OCI-LY1 (cell line): Measurements from ENCODE around the gene FAM204A.

Experiments used
- H2AFZ ChIP-seq: fragments of 200-600 bp; sonication (generic), shearing (Covaris generic); 2 replicates; pipeline ENCODE4 v1.6.0; 2014; ENCODE audit warnings: antibody characterized with exemption, mild to moderate bottlenecking, low read length
- H3F3A ChIP-seq: fragments of 200-600 bp; sonication (generic), shearing (Covaris generic); 2 replicates; pipeline ENCODE4 v1.6.0; 2014; ENCODE audit warnings: mild to moderate bottlenecking, antibody characterized with exemption, low read length, moderate library complexity; ENCODE audit not compliant: insufficient read depth
- H3K27ac ChIP-seq: fragments of 200-600 bp; sonication (generic); 2 replicates; pipeline ENCODE4 v1.5.1; 2014; ENCODE audit warnings: low read length, mixed run types, mild to moderate bottlenecking, low read depth; ENCODE audit not compliant: poor library complexity, severe bottlenecking
- H3K27me3 ChIP-seq: fragments of 200-600 bp; sonication (generic); 2 replicates; pipeline ENCODE4 v1.6.0; 2014; ENCODE audit warnings: antibody characterized with exemption, mild to moderate bottlenecking, low read length, moderate library complexity; ENCODE audit not compliant: insufficient read depth
- H3K36me3 ChIP-seq: fragments of 200-600 bp; sonication (generic); 2 replicates; pipeline ENCODE4 v1.6.1; 2014; ENCODE audit warnings: mild to moderate bottlenecking, antibody characterized with exemption, low read length, moderate library complexity, mixed read lengths; ENCODE audit not compliant: insufficient read depth
- H3K4me1 ChIP-seq: fragments of 200-600 bp; sonication (generic); 2 replicates; pipeline ENCODE4 v1.5.1; 2014; ENCODE audit warnings: mild to moderate bottlenecking, low read length, moderate library complexity; ENCODE audit not compliant: insufficient read depth, severe bottlenecking
- H3K4me2 ChIP-seq: fragments of 200-600 bp; sonication (generic), shearing (Covaris generic); 2 replicates; pipeline ENCODE4 v1.6.1; 2014; ENCODE audit warnings: low read length
- H3K4me3 ChIP-seq: fragments of 200-600 bp; sonication (generic); 2 replicates; pipeline ENCODE4 v1.5.1; 2014; ENCODE audit warnings: low read length, low read depth, mild to moderate bottlenecking, mixed read lengths; ENCODE audit not compliant: poor library complexity, severe bottlenecking
- H3K79me2 ChIP-seq: fragments of 200-600 bp; shearing (Covaris generic); 2 replicates; pipeline ENCODE4 v1.6.1; 2016; ENCODE audit warnings: mixed run types, low read length, mixed read lengths; ENCODE audit not compliant: insufficient read depth
- H3K9ac ChIP-seq: fragments of 200-600 bp; sonication (generic), shearing (Covaris generic); 2 replicates; pipeline ENCODE4 v1.6.1; 2014; ENCODE audit warnings: mild to moderate bottlenecking, low read length, mixed read lengths
- H3K9me2 ChIP-seq: fragments of 200-600 bp; sonication (generic), shearing (Covaris generic); 2 replicates; pipeline ENCODE4 v1.6.1; 2014; ENCODE audit warnings: low read depth, mild to moderate bottlenecking, low read length, mixed read lengths
- H3K9me3 ChIP-seq: fragments of 200-600 bp; shearing (Covaris generic); 2 replicates; pipeline ENCODE4 v1.6.1; 2014; ENCODE audit warnings: low read length, mixed read lengths
- H4K20me1 ChIP-seq: fragments of 200-600 bp; sonication (generic), shearing (Covaris generic); 2 replicates; pipeline ENCODE4 v1.6.0; 2016; ENCODE audit warnings: mild to moderate bottlenecking, low read length; ENCODE audit not compliant: insufficient read depth
- CTCF ChIP-seq: fragments of 200-600 bp; sonication (generic), shearing (Covaris generic); IDR thresholded peaks from 2 replicates; pipeline ENCODE4 v1.5.1; 2017; ENCODE audit warnings: mild to moderate bottlenecking, antibody characterized with exemption, low read length, moderate library complexity, mixed read lengths
- EZH2 ChIP-seq: fragments of 200-600 bp; sonication (generic), shearing (Covaris generic); IDR thresholded peaks from 2 replicates; pipeline ENCODE4 v1.8.0; 2017; ENCODE audit warnings: borderline replicate concordance, mixed run types, mild to moderate bottlenecking, antibody characterized with exemption, low read length, moderate library complexity, mixed read lengths

Gene FAM204A

GRCh38 chr10:118343115-118343514 lies 991 bp upstream of the FAM204A start:
- Histone ChIP-seq H4K20me1 (no peaks in the 10 kb centered on the region), H3K9me3 (no peaks in the 10 kb centered on the region), H3K27me3 (no peaks in the 10 kb centered on the region), H3K9me2 (no peaks in the 10 kb centered on the region), H3K79me2 (peaks cover 31% of the 10 kb centered on the region), H3F3A (no peaks in the 10 kb centered on the region), H3K4me3 (no peak overlapping the region), H3K4me1 (peaks cover 40% of the 10 kb centered on the region), H2AFZ (no peak overlapping the region), H3K27ac (no peak overlapping the region), H3K4me2 (no peak overlapping the region), H3K36me3 (peaks cover 5% of the 10 kb centered on the region; the same call in 1 of the 2 replicates), H3K9ac (no peak overlapping the region)
- TF ChIP-seq CTCF (no peak), EZH2 (no peak)

- peaks cover 31% of the 10 kb centered on the region for H3K79me2 ChIP-seq
- peak overlapping the region; percentile 86 for H2AFZ ChIP-seq
- no peak for TF ChIP-seq CTCF
- TF ChIP-seq EZH2: no peak
- H3K9me3 ChIP-seq: no peaks in the 10 kb centered on the region
- peak overlapping the region; percentile 79; the same call in 1 of the 2 replicates for H3K9ac ChIP-seq
- H3K27me3 ChIP-seq: no peaks in the 10 kb centered on the region
- peaks cover 10% of the 10 kb centered on the region; the same call in 1 of the 2 replicates for H3K36me3 ChIP-seq
- H3K4me2 ChIP-seq: peak overlapping the region; percentile 87
- H3F3A ChIP-seq: no peaks in the 10 kb centered on the region
- peak overlapping the region; percentile 5 for H3K27ac ChIP-seq
- peak overlapping the region; percentile 87 for H3K4me3 ChIP-seq
- H3K9me2 ChIP-seq: no peaks in the 10 kb centered on the region
- no peaks in the 10 kb centered on the region for H4K20me1 ChIP-seq
- peaks cover 41% of the 10 kb centered on the region for H3K4me1 ChIP-seq
Measured at GRCh38 chr10:118342638-118343020, 505 bp upstream of the FAM204A start.

GRCh38 chr10:118340486-118340885 lies 1.6 kb downstream of the FAM204A start:
- Histone ChIP-seq H3F3A (no peaks in the 10 kb centered on the region), H4K20me1 (no peaks in the 10 kb centered on the region), H3K9me2 (no peaks in the 10 kb centered on the region), H3K4me2 (peak overlapping the region; percentile 90), H3K79me2 (peaks cover 31% of the 10 kb centered on the region), H3K36me3 (peaks cover 24% of the 10 kb centered on the region; the same call in 1 of the 2 replicates), H3K4me3 (peak overlapping the region; percentile 87), H3K27ac (peak overlapping the region; percentile 32), H3K27me3 (no peaks in the 10 kb centered on the region), H3K4me1 (peaks cover 41% of the 10 kb centered on the region), H3K9ac (peak overlapping the region; percentile 79), H3K9me3 (no peaks in the 10 kb centered on the region), H2AFZ (no peak overlapping the region)
- no peak for TF ChIP-seq CTCF
- TF ChIP-seq EZH2: no peak
